Suprapubic skin (tissue), 4 donors: ENCODE measurements around the gene PTPN14.

ENCODE experiments used
- EP300 ChIP-seq: sonication (generic); formaldehyde crosslinking; IDR thresholded peaks from one replicate; pipeline ENCODE4 v1.6.1; 2017; ENCODE audit warnings: antibody characterized with exemption
- POLR2A ChIP-seq, 2 donors: fragments of 450-650 bp; IDR thresholded peaks; one replicate each; pipeline ENCODE4 v1.6.1; 2017; ENCODE audit warnings: antibody characterized with exemption in 2 of 2, mild to moderate bottlenecking in 2 of 2, moderate library complexity in 2 of 2
- POLR2AphosphoS5 ChIP-seq, 3 donors: sonication (generic); formaldehyde crosslinking; IDR thresholded peaks; one replicate each; pipeline ENCODE4 v1.6.1; 2017; ENCODE audit warnings: antibody characterized with exemption in 3 of 3
- TF ChIP-seq, protein P1 (sequence below), 2 donors: fragments of 200-600 bp in 1 of 2; fragments of 450-650 bp in 1 of 2; sonication (generic) in 1 of 2; IDR thresholded peaks; one replicate each; pipeline ENCODE4 v1.5.1; 2016 to 2019; ENCODE audit warnings: antibody characterized with exemption in 2 of 2, mild to moderate bottlenecking in 1 of 2, moderate library complexity in 1 of 2

DNA sequence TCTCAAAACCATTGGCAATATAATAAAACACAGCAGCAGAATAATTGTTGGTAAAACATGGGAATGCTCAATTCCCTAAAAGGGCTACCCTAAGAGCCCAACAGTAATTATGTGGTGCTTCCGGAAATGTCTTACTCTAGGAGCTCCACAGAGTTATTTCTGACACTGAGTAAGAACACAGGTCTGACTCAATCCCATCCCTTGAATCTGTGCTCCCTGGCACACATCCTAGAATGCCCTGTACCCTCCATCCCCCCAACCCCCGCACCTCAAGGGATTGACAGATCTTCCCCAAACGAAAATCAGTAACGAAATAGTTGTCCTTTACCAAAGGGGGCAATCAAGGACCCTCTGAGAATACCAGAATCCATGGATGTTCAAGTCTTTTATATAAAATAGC lies 198.6 kb downstream of the PTPN14 start:
- TF ChIP-seq POLR2A (IDR thresholded peaks at IDR 0.05) (no peak), EP300 (no peak), POLR2AphosphoS5 (IDR thresholded peaks at IDR 0.05) (no peak)
- TF ChIP-seq, protein P1, sequence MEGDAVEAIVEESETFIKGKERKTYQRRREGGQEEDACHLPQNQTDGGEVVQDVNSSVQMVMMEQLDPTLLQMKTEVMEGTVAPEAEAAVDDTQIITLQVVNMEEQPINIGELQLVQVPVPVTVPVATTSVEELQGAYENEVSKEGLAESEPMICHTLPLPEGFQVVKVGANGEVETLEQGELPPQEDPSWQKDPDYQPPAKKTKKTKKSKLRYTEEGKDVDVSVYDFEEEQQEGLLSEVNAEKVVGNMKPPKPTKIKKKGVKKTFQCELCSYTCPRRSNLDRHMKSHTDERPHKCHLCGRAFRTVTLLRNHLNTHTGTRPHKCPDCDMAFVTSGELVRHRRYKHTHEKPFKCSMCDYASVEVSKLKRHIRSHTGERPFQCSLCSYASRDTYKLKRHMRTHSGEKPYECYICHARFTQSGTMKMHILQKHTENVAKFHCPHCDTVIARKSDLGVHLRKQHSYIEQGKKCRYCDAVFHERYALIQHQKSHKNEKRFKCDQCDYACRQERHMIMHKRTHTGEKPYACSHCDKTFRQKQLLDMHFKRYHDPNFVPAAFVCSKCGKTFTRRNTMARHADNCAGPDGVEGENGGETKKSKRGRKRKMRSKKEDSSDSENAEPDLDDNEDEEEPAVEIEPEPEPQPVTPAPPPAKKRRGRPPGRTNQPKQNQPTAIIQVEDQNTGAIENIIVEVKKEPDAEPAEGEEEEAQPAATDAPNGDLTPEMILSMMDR (IDR thresholded peaks at IDR 0.05) = no peak
